Ramos (cell line): ENCODE results near the gene CRY2.

ENCODE experiments used
- in situ Hi-C: fragments of 300-500 bp; cut with MboI; formaldehyde crosslinking; loops from one replicate; pipeline ENCODE4 v1.14.3; 2022; ENCODE audit warnings: low sequenced_read_pairs; ENCODE audit not compliant: unreplicated experiment

CRY2 gene

DNA sequence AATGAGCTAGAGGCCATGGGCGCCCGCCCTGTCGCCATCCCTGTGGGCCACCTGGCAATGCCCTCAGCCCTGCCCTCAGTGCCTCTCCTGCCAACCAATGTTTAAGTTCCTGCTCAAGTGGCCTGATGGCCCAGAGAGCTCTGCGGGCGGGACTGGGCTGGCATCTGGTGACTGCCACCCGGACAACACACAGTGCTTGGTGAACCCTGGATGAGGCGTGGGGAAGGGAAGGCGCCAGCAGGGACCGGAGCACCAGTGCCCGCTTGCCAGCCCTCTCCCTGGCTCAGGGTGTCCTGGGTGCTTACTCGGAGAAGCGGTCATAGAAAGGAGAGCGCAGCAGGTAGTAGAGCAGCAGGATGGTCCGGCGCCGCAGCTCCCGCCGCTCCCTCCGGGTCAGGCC, 66.2 kb downstream of the CRY2 start:
- in situ Hi-C loops, result no loop called here

DNA sequence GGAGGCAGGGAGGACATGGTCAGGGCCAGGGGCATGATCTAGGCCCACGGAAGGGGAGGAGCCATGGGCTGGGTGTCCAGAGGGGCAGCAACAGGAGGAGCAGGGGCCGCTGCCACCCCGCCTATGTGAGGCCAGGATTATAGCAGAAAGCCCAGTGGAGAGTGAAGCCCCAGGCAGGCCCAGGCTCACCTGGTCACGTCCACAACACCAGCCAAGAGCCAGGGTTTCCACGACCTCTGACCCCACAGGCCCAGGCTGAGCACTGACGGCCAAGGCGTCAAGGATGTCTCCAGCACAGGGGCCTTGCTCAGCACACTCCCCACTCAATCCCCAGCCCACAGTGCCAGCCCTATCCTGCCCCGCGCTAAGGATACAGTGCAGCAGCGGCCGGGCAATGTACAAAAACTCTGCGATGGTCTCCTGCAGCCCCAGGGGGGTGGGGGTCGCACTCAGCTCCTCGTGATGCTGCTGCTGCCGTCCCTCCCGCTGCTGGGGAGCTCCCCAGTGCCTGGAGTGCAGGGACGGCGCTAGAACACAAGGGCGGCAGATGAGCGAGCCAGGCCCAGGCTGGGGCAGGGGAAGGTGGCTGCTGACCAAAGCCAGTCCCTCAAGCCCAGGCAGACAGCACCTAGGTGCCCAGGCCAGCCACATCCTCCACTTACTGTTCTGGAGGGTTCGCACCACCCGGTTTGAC, 66.8 kb downstream of the CRY2 start:
- in situ Hi-C loops, result no loop called here

DNA sequence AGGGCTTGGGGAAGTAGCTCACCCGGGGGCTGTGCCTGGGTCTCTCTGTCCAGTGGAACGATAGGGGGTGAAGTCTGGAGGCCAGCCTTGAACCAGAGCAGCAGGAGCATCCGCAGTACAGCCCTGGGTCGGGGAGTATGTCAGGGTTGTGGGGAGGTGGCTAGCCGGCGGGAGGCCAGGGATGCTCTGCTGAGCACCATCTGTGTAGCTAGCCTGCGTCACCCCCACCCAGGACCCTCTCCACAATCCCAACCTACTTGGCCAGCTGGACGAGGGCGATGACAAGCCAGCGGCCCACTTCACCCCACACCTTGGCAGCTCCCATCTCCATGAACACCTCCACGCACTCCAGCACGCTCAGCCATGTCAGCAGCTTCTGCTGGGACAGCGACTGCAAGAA, 68.2 kb downstream of the CRY2 start:
- in situ Hi-C loops, result no loop called here

DNA sequence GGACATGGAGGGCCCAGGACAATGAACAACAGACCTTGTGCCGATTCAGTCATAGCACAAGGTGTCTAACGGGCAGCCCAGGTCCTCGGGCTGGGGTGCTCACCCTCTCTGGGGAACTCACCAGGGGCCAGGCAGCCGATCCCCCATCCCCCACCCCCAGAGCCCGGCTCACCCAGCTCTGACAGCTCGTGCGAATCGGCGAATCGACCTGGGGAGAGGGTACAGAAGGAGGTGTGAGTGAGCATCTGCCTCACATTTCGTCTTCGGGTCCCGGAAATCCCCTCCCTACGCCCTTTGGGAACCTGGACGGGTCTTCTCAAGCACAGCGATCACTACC, 70.0 kb downstream of the CRY2 start:
- in situ Hi-C loops, result no loop called here

DNA sequence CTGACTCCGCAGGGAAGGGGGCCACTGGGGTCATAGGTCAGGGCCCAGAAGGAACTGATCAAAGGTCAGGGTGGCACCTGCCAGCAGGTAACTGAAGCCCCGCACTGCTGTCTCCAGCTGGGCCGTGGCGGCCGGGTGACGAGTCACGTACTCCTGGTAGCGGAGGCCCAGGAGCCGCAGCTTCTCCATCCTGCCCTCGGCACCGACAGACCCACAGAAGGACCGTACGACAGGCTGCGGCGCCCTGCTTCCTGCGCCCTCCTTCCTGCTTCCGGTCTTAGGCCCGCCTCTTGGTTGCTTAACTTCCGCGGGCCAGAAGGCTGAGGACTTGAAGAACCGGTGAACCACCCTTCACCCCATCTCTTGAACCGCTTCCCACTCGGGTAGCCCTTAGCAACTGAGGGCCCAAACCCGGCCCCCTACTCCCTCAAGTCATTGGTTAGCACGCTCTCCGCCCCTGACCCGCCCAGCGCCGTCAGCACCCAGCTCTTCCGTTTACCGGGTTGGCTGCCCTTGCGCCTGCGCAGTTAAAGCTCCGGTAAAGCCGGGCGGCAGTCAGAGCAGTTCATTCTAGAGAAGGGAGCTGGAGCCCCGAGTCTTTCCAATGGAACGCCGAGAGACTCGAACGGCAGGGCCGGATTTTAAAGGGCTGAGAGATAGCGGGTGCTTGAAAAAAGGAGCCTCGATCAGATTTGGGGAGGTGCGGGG, 70.5 kb downstream of the CRY2 start, which contains the start of gene PEX16:
Gene PEX16, minus strand, starts transcription at position 255 of the 708 bp plus-strand sequence. Its CDS starts 66 bp downstream, at position 189.
- in situ Hi-C loops, result no loop called here

DNA sequence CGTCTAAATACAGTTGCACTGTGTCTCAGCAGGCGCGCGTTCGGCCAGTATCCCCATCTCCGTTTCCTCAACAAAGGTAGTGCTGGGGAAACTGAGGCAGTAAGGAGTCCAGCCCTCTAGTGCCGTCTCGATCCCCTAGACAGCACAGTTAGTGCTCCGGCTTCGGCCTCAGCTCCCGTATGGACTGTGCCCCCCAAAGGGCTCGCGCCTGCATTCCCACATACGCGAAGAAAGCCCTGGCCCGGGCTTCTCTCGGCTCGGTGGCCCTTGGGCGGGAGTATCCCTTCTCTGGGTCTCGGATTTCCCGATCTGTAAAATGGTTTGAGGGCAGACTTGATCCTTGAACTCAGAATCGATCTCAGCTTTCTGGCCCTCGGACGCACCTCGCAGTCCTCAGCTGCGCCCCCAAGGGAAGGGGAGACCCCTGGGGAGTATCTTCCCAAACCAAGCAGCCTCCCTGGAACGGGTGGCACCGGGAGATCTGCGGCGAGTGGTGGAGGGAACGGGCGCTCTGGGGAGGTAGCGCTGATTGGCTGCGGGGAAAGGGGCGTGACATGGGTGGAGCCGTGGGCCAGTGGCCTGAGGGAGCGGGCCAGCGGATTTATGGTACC, 71.2 kb downstream of the CRY2 start:
- in situ Hi-C loops, result no loop called here

DNA sequence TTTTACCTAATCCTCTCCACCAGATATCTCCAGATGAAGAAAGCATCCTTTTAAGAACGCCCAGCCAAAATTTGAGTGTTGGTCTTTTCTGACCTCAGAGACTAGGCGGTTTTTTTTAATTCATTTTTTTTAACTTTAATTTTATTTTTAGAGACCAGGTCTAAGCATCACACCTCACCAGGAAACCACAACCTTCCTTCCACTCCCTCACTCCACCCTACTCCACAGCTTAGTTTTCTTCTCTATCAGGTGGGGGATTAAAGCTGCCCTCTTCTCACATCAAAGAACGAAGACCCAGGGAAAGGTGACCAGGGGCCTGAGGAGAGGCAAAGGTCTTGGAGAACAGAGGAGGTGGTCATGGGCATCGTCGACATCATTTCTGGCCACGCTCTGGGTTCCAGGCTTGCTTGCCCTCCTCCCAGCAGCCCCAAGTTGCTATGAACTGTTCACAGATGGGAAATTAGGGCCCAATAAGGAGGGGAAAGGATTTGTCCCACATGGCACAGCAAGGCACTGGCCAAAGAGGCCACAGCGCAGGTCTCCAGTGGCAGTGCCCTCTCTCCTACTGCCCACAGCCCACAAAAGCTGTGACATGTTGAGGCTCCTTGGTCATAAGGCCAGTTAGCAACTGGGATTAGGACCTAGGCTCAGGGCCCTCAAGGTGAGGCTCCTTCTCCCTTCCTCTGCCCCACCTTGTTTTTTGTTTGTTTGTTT, 71.8 kb downstream of the CRY2 start:
- in situ Hi-C loops, result no loop called here

DNA sequence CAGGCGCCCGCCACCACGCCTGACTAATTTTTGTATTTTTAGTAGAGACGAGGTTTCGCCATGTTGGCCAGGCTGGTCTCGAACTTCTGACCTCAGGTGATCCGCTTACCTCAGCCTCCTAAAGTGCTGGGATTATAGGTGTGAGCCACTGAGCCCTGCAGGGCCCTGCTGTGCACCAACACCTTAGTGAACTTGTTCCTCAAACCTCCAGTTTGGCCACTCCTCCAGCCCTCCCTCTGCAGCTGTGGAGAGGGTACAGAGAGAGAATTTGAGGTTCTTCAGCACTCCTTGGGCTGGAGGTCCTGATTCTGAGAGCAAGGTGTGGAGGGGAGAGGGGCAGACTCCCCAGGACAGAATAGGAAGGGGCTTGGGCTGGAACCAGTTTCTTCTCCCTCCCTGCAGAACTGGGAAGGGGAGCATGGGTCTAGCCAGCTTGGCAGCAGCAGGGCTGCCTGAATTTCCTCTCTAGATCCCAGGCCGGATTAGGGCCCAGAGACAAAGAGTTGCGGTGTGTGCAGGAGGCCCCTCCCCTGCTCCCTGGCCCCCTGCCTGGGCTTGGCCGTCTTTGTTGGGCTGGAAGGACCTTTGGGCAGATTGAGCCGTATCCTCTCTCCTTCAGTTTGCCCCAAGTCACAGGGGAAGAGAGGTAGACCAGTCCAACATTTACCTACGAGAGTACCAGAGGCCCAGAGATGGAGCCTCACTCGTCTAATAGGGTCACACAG, 72.7 kb downstream of the CRY2 start:
- in situ Hi-C loops, result no loop called here

DNA sequence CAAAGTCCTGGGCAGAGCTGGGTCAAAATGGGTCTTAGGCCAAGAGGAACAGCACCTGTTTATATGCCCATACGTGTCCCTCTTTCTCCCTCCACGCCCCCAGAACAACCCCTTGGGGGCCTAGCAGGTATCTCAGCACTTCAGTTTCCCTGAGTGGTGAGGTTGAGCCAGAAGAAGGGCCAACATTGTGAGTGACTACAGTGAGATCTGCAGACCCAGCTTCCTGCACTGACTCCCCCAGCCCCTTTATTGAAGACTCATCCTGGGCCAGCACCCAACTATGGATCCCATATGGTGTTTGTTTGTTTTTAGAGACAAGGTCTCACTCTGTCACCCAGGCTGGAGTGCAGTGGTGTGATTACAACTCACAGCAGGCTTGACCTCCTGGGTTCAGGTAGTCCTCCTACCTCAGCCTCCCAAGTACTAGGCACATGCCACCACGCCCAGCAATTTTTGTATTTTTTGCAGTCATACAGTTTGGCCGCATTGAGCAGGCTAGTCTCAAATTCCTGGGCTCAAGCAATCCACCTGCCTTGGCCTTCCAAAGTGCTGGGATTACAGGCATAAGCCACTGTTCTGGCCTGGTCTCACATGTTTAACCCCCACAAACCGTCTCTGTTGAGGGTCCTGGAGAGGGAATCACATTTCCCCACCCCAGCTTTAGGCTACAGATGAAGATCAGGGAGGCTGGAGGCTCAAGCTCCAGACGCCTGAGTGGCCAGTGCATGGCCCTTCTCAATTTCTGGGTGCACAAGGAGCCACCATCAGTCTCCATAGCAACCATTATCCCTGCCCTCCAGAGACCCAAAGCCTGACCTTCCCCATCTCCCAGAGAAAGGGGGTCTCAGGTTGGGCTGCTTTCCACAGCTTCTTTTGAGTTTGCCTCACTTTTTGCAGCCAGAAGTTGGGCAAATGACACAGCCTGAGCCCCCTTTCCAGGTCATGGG, 73.5 kb downstream of the CRY2 start:
- in situ Hi-C loops, result no loop called here

DNA sequence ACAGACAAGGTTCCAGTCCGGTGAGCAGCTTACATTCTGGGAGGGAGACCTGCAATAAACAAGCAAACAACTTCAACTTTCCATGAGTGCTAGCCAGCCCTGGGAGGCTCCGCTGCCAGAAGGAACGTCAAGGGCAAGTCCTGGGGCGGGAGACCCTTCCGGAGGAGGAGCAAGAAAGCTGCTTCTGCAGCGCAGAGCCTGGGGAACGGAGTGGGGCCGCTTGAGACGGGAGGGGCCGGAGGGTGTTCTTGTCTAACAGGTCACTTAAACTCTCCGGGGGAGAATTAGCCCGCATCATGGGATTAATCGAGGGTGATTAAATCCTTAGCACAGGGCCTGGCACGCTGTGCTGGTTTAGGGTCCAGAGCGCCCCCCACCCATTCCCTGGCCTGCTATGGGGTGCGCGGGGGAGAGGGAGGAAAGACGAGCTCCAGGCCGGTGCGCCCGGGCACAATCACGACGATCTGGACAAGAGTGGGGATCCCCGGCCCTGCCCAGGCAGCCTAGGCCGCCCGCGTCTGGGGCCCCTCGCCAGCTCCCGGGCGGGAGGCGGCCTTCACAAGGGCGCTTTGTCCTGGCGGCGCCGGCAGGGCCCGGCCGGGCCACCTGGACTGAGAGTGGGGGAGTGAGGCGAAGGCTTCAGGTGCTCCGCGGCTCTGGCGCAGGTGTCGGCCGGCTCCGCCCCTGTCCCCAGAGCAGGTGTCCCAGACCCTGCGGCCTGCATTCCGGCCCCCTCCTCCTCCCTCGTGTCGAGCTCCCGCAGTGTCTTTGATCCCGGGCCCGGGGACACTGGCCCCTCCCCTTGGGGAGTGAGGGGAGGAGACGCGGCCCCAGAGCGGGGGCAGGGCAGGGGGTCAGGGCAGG, 74.5 kb downstream of the CRY2 start:
- in situ Hi-C loops, result no loop called here

DNA sequence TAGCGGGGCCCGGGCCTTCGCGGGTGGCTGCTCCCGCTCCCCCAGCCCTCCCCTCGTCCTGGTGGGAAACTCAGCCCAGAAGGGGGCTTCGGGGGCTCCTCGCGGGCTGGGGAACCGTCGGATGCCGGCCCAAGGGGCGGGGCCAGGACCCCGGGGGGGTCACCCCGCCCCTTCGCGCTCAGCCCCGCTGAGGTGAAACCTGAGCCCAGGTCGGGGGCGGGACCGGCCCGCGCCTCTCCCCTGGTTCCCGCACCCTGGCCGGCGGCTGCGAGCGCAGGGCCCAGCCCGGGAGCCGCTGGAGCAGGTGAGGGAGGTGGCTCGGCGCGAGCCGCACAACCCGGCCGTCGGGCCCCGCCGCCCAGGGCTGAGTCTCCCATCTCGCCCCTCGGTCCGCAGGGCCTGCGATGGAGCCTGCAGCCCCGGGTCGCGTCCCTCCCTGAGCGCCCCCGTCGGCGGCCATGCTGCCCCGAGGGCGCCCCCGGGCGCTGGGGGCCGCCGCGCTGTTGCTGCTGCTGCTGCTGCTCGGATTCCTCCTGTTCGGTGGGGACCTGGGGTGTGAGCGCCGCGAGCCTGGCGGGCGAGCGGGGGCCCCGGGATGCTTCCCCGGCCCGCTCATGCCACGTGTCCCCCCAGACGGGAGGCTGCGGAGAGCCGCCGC, 75.3 kb downstream of the CRY2 start, which contains the start of gene LARGE2:
Gene LARGE2, plus strand, starts transcription at position 232 of the 658 bp plus-strand sequence. Its CDS starts 227 bp downstream, at position 459.
- in situ Hi-C loops, result no loop called here

DNA sequence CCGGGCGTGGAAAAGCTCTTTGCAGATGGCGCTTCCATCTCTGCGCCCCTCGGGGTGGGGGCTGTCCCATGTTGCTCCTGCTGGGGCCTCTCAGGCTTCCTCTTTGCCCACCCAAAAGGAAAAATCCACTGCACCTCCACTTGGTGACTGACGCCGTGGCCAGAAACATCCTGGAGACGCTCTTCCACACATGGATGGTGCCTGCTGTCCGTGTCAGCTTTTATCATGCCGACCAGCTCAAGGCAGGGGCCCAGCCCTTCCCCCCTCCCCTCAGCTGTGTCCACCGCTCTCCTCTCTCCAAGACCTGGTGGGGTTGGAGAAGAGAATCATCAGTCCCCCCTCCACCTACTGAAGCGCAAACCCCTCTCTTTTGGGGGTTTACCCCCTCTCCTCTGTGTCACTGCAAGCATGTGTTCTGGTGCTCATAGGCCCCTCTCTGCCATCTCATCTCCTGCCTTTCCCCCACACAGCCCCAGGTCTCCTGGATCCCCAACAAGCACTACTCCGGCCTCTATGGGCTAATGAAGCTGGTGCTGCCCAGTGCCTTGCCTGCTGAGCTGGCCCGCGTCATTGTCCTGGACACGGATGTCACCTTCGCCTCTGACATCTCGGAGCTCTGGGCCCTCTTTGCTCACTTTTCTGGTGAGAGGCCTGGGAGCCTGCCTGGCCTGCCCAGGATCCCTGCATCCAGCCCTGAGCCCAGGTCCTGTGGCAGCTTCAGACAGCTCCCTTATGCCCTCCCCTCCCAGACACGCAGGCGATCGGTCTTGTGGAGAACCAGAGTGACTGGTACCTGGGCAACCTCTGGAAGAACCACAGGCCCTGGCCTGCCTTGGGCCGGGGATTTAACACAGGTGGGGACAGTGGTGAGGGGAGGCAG, 77.0 kb downstream of the CRY2 start:
- in situ Hi-C loops, result no loop called here

DNA sequence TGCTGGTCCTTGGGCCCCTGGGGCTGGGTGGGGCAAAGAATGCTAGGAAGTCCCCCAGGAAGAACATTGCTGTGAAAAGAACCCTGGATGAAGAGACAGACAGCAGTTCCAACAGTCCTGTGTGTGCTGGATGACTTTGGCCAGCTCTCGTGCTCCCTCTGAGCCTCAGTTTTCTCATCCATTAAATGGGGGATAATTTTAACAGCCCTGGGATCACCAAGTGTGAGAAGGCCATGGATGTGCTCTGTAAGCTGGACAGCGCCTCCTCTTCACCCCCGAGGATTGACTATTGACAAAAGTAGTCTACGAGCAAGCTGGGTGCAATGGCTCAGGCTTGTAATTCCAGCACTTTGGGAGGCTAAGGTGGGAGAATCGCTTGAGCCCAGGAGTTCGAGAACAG, 77.7 kb downstream of the CRY2 start:
- in situ Hi-C loops, result no loop called here

DNA sequence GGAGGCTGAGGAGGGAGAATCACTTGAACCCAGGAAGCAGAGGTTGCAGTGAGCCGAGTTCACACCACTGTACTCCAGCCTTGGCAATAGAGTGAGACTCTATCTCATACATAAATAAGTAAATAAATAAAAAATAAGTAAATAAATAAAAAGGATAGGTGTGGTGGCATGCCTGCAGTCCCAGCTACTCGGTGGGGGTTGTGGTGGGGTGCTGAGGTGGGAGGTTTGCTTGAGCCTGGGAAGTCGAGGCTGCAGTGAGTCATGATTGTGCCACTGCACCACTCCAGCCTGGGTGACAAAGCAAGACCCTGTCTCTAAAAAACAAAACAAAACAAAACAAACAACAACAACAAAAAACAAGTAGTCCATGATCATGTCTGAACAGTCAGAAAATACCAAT, 78.3 kb downstream of the CRY2 start:
- in situ Hi-C loops, result no loop called here

DNA sequence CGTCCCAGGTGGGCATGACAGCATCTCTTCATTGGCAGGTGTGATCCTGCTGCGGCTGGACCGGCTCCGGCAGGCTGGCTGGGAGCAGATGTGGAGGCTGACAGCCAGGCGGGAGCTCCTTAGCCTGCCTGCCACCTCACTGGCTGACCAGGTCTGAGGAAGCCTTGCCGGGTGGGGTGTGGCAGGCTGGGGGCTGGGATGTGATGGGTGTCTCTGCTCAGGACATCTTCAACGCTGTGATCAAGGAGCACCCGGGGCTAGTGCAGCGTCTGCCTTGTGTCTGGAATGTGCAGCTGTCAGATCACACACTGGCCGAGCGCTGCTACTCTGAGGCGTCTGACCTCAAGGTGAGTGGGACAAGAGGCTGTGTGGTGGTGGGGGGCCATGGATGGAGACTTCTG, 78.7 kb downstream of the CRY2 start:
- in situ Hi-C loops, result no loop called here

DNA sequence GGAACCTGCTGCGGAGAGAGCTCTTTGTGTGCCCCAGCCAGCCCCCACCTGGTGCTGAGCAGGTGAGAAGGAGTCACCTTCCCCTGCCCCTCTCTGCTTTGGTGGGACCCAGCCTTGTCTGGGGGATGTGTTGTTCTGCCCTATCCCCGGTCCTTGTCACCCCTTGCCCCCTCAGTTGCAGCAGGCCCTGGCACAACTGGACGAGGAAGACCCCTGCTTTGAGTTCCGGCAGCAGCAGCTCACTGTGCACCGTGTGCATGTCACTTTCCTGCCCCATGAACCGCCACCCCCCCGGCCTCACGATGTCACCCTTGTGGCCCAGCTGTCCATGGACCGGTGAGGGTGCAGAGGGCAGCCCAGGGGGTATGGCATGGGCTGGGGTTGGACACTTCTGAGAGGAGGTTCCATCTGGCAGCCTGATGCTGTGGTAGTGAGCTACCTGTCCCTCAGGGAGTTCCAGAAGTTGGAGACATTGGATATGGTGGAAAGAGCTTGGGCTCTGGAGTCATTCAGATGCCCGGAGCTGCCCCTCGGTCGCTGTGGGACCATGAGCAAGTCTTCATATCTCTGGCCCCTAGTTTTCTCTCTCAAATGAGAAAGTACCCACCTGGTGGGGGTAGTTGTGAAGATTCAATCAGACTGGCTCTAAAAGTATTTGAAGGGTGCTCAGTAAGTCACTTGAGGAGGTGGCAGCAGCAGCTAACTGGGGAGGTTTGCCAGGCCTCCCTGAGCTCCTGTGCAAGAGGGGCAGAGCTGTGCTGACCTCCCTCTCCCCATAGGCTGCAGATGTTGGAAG, 79.5 kb downstream of the CRY2 start:
- in situ Hi-C loops, result no loop called here
